ENCODE data around the gene EGLN3.

DNA sequence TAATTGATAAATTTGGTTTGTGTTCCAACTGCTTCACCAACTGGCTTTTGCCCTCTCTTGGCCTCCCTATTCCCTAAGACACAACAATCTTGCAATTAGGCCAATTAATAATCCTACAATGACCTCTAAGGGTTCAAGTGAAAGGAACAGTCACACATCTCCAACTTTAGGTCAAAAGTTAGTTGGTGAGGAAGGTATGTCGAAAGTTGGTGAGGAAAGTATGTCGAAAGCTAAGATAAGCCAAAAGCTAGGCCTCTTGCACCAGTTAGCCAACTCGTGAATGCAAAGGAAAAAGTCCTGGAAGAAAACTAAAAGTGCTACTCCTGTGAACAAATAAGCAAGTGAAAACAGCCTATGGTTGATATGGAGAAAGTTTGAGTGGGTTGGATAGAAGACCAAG is 32.6 kb downstream of the EGLN3 start:
- TF ChIP-seq PATZ1 (CRISPR knock-in tag; IDR thresholded peaks at IDR 0.05; ENCODE audit: borderline replicate concordance) (no peak), ZFP3 (CRISPR knock-in tag; IDR thresholded peaks at IDR 0.05) (no peak), ZNF8 (CRISPR knock-in tag; IDR thresholded peaks at IDR 0.05) (no peak)
- TF ChIP-seq, protein P1, sequence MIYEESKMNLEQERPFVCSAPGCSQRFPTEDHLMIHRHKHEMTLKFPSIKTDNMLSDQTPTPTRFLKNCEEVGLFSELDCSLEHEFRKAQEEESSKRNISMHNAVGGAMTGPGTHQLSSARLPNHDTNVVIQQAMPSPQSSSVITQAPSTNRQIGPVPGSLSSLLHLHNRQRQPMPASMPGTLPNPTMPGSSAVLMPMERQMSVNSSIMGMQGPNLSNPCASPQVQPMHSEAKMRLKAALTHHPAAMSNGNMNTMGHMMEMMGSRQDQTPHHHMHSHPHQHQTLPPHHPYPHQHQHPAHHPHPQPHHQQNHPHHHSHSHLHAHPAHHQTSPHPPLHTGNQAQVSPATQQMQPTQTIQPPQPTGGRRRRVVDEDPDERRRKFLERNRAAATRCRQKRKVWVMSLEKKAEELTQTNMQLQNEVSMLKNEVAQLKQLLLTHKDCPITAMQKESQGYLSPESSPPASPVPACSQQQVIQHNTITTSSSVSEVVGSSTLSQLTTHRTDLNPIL (CRISPR knock-in tag; IDR thresholded peaks at IDR 0.05; ENCODE audit: low read depth): no peak
